ENCODE results near the gene SORBS2. TPM values are rescaled to one million over a fixed set of nuclear protein-coding genes. Genes with fewer than 3 reads are reported as not detected.

The SORBS2 gene
- total and polyA plus RNA-seq, 2 donors (not counting 3 experiments of a cell fraction or from before 2014, with no cell fraction given), result 69.8 to 82.5 TPM

DNA sequence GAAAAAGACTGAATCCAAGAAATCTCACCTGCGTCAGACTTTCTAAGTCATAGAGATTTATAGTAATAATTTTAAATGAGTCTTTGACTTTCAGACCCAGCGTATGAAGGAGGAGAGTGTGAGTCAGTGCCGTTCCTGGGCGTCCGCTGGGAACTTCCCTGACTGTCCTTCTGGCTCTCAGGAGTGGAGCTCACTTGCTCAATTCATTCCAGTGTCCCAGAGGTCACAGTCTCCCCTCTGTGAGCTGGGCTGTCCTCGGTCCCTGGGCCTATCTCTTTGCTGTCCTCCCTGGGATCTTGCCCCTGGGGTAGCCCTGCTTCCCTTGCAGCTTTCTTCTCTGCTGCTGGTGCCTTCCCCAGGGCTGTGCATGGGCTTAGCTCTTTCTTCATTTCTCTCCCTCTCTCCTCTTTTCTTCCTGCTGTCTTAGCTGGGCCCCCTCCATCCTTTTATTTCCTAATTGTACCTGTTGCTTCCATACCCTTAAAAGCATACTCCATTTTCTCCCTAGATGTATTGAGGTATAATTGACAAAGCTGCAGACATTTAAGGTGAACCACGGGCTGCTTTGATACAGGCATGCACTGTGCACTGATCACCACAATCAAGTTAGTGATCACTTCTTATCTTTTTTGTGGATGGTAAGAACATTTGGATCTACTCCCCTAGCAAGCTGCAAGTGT lies 11.6 kb downstream of the SORBS2 start:
- no peak overlapping the region for H2AFZ ChIP-seq (ENCODE audit: low read depth, low read length)
- no peaks in the 10 kb centered on the region for H3K9me3 ChIP-seq (replicated peaks; ENCODE audit: control insufficient read depth, insufficient read depth, low read length)
- FAIRE-seq (no peak), DNase-seq (ENCODE audit: low read depth, low spot score) (no peak)
- ChIA-PET CTCF (interaction anchor here (1.2 kb wide), 1 partner anchor 221 kb away, joined by 4 read pairs; no protein-coding TSS in a partner anchor), POLR2A (no interaction called here)
- no peak overlapping the region for H3K9ac ChIP-seq (replicated peaks; ENCODE audit: extremely low read depth, insufficient read depth, low read length)
- H3K4me2 ChIP-seq (ENCODE audit: insufficient read depth, low read length), result no peak overlapping the region
- no peaks in the 10 kb centered on the region for H3K27me3 ChIP-seq (ENCODE audit: control insufficient read depth in 2 of 2, insufficient read depth in 2 of 2, low read length in 2 of 2)
- dilution Hi-C loops (cut with MboI; ENCODE audit: extremely low pct_ligation_motif_present, low sequenced_read_pairs), result no loop called here
- H3K9me1 ChIP-seq (replicated peaks; ENCODE audit: control insufficient read depth, extremely low read depth, insufficient read depth, low read length), result no peaks in the 10 kb centered on the region
- intact Hi-C loops (cut with micrococcal nuclease), result no loop called here
- no peaks in the 10 kb centered on the region for H3K36me3 ChIP-seq (ENCODE audit: control insufficient read depth in 2 of 2, extremely low read depth in 1 of 2, insufficient read depth in 2 of 2, low read length in 2 of 2)
- peaks cover 6% of the 10 kb centered on the region for H3K4me1 ChIP-seq (ENCODE audit: control insufficient read depth, extremely low read depth, insufficient read depth, low read length)
- H3K4me3 ChIP-seq (replicated peaks in 1 of 3; ENCODE audit: insufficient read depth in 1 of 3, low read depth in 1 of 3, low read length in 3 of 3), result no peak overlapping the region
- H3K79me2 ChIP-seq (ENCODE audit: control insufficient read depth, insufficient read depth, low read length), result no peaks in the 10 kb centered on the region
- TF ChIP-seq GATA2 (IDR thresholded peaks at IDR 0.05; ENCODE audit: insufficient read depth, insufficient read length, low read depth, low read length) (no peak), JUN (IDR thresholded peaks at IDR 0.05; ENCODE audit: borderline replicate concordance, insufficient read depth, insufficient read length, low read depth) (no peak), FOS (IDR thresholded peaks at IDR 0.05; ENCODE audit: borderline replicate concordance, insufficient read depth, low read length) (no peak), EZH2 (IDR thresholded peaks at IDR 0.05; ENCODE audit: borderline replicate concordance, low read depth, low read length, severe bottlenecking) (no peak), POLR2A (IDR thresholded peaks at IDR 0.05; ENCODE audit: low read depth, low read length) (no peak), CTCF (IDR thresholded peaks at IDR 0.05; ENCODE audit: extremely low read depth in 1 of 2, insufficient read depth in 1 of 2, low read depth in 1 of 2, low read length in 2 of 2) (no peak), POLR2AphosphoS5 (IDR thresholded peaks at IDR 0.05; ENCODE audit: insufficient read depth, low read depth, low read length) (no peak), MYC (IDR thresholded peaks at IDR 0.05; ENCODE audit: low read depth, low read length) (no peak)
- TF ChIP-seq, protein P1, sequence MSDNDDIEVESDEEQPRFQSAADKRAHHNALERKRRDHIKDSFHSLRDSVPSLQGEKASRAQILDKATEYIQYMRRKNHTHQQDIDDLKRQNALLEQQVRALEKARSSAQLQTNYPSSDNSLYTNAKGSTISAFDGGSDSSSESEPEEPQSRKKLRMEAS (IDR thresholded peaks at IDR 0.05; ENCODE audit: insufficient read depth, insufficient read length), result no peak
- no TSS peak for BruUV-seq (replicated peaks)
- H3K27ac ChIP-seq (ENCODE audit: insufficient read depth, low read depth, low read length), result no peak overlapping the region
- no peaks in the 10 kb centered on the region for H4K20me1 ChIP-seq (replicated peaks; ENCODE audit: control insufficient read depth, extremely low read depth, insufficient read depth, low read length)

All from endothelial cell of umbilical vein (primary cell).